Measurements from ENCODE around the gene AFF3.

The AFF3 gene

GRCh38 chr2:99925960-99926359 lies 216.4 kb downstream of the AFF3 start:
- no peak for DNase-seq (ENCODE audit: low spot score)
- TF ChIP-seq CTCF (IDR thresholded peaks at IDR 0.05; ENCODE audit: poor library complexity, severe bottlenecking): no peak
- peaks cover 10% of the 10 kb centered on the region for H3K4me1 ChIP-seq (ENCODE audit: insufficient read depth, poor library complexity, severe bottlenecking)
- H3K4me3 ChIP-seq (ENCODE audit: severe bottlenecking): no peak overlapping the region
- H3K36me3 ChIP-seq (ENCODE audit: low read depth): no peaks in the 10 kb centered on the region
- ATAC-seq (ENCODE audit: low read depth): no peak
- H3K27ac ChIP-seq (ENCODE audit: poor library complexity, severe bottlenecking): no peak overlapping the region
- no peaks in the 10 kb centered on the region for H3K9me3 ChIP-seq (ENCODE audit: severe bottlenecking)
- no peaks in the 10 kb centered on the region for H3K27me3 ChIP-seq (ENCODE audit: insufficient read depth, poor library complexity, severe bottlenecking)

- DNase-seq (ENCODE audit: low spot score): no peak
- peaks cover 10% of the 10 kb centered on the region for H3K4me1 ChIP-seq (ENCODE audit: insufficient read depth, poor library complexity, severe bottlenecking)
- H3K36me3 ChIP-seq (ENCODE audit: low read depth): no peaks in the 10 kb centered on the region
- ATAC-seq (ENCODE audit: low read depth): no peak
- no peaks in the 10 kb centered on the region for H3K9me3 ChIP-seq (ENCODE audit: severe bottlenecking)
- TF ChIP-seq CTCF (IDR thresholded peaks at IDR 0.05; ENCODE audit: poor library complexity, severe bottlenecking): no peak
- no peak overlapping the region for H3K27ac ChIP-seq (ENCODE audit: poor library complexity, severe bottlenecking)
- H3K27me3 ChIP-seq (ENCODE audit: insufficient read depth, poor library complexity, severe bottlenecking): no peaks in the 10 kb centered on the region
- no peak overlapping the region for H3K4me3 ChIP-seq (ENCODE audit: severe bottlenecking)
Observed at GRCh38 chr2:99922664-99923063, 219.7 kb downstream of the AFF3 start.

DNA sequence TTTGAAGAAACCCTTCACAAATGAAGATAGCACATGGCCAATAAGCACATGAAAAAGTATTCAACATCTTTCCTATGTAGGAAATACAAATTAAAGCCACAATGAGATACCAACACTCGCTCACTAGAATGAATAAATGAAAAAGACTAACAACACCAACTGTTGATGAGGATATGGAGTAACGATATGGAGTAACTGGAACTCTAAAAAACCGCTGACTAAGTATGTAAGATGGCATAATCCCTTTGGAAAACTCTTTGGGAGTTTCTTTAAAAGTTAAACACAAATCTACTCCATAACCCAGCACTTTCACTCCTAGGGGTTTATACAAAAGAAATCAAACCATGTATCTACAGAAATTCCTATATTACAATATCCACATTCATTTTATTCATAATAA lies 220.5 kb downstream of the AFF3 start:
- no peak for ATAC-seq (ENCODE audit: low read depth)
- no peaks in the 10 kb centered on the region for H3K9me3 ChIP-seq (ENCODE audit: severe bottlenecking)
- H3K4me1 ChIP-seq (ENCODE audit: insufficient read depth, poor library complexity, severe bottlenecking): peaks cover 6% of the 10 kb centered on the region
- no peak for TF ChIP-seq CTCF (IDR thresholded peaks at IDR 0.05; ENCODE audit: poor library complexity, severe bottlenecking)
- no peak for DNase-seq (ENCODE audit: low spot score)
- H3K36me3 ChIP-seq (ENCODE audit: low read depth): no peaks in the 10 kb centered on the region
- no peaks in the 10 kb centered on the region for H3K27me3 ChIP-seq (ENCODE audit: insufficient read depth, poor library complexity, severe bottlenecking)
- no peak overlapping the region for H3K4me3 ChIP-seq (ENCODE audit: severe bottlenecking)
- H3K27ac ChIP-seq (ENCODE audit: poor library complexity, severe bottlenecking): no peak overlapping the region

- no peak for TF ChIP-seq CTCF (IDR thresholded peaks at IDR 0.05; ENCODE audit: poor library complexity, severe bottlenecking)
- H3K27me3 ChIP-seq (ENCODE audit: insufficient read depth, poor library complexity, severe bottlenecking): no peaks in the 10 kb centered on the region
- no peak overlapping the region for H3K4me3 ChIP-seq (ENCODE audit: severe bottlenecking)
- H3K36me3 ChIP-seq (ENCODE audit: low read depth): no peaks in the 10 kb centered on the region
- H3K9me3 ChIP-seq (ENCODE audit: severe bottlenecking): no peaks in the 10 kb centered on the region
- DNase-seq (ENCODE audit: low spot score) (no peak), ATAC-seq (ENCODE audit: low read depth) (no peak)
- H3K27ac ChIP-seq (ENCODE audit: poor library complexity, severe bottlenecking): no peak overlapping the region
- no peaks in the 10 kb centered on the region for H3K4me1 ChIP-seq (ENCODE audit: insufficient read depth, poor library complexity, severe bottlenecking)
Observed at GRCh38 chr2:99918389-99918788, 224.0 kb downstream of the AFF3 start.

GRCh38 chr2:99915108-99915675 lies 227.2 kb downstream of the AFF3 start:
- no peak for DNase-seq (ENCODE audit: low spot score)
- Histone ChIP-seq H3K4me3 (ENCODE audit: severe bottlenecking) (no peak overlapping the region), H3K9me3 (ENCODE audit: severe bottlenecking) (no peaks in the 10 kb centered on the region), H3K27me3 (ENCODE audit: insufficient read depth, poor library complexity, severe bottlenecking) (no peaks in the 10 kb centered on the region), H3K4me1 (ENCODE audit: insufficient read depth, poor library complexity, severe bottlenecking) (peaks cover 16% of the 10 kb centered on the region), H3K36me3 (ENCODE audit: low read depth) (no peaks in the 10 kb centered on the region), H3K27ac (ENCODE audit: poor library complexity, severe bottlenecking) (no peak overlapping the region)
- no peak for ATAC-seq (ENCODE audit: low read depth)
- TF ChIP-seq CTCF (IDR thresholded peaks at IDR 0.05; ENCODE audit: poor library complexity, severe bottlenecking): no peak

Measured in RWPE2 (cell line).